ENCODE measurements around the gene SPSB3.
A peak's percentile ranks its signal among the peaks of the same experiment; 100 is the strongest.

SPSB3 gene

DNA sequence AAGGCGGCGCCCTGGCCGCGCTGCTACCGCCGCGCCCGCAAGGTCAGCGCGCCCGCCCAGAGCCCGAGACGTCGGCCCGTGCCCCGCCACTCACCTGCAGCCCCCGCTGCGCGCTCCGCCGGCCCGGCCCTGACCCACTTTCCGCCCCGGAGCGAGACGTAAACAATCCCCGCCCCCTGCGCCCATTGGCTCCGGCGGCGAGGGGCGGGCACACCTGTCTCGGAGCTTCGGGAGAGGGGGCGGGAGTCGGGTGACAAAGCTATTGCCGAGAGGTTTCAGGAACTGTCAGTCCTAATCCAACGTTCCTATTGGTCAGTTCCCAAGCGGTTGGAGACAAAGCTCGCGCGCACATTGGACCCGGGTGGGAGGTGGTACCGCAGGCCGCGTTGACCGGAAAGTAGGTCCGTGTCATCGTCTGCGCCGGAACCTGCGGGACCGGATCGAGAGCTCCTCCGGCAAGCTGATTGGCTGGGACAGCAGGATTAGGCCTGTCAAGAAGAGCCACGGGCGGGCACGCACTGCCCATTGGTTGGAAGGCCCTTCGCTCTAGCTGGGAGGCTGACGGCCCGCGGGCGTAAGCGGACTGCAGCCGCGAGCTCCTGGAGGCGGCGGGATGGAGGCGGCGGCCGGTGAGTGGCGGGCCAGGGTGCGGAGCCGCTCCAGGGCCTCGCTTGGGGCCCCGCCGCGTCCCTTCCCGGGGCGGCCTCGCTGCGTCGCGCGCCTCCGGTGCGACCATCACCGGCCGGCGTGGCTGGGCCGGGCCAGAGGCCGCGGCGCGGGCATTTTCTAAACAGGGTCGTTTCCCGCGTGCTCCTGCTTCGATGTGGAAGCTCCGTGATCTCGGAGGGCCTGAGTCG is at the start of gene SPSB3, which contains the start of gene NUBP2:
TSS of gene SPSB3 (minus strand) at position 164 of the 857 bp plus-strand sequence. CDS start 1,088 bp downstream, outside the sequence.
TSS of gene NUBP2 (plus strand) at position 553 of the 857 bp plus-strand sequence. CDS start at position 614, 61 bp downstream.
- DNase-seq: peak; percentile 100

DNA sequence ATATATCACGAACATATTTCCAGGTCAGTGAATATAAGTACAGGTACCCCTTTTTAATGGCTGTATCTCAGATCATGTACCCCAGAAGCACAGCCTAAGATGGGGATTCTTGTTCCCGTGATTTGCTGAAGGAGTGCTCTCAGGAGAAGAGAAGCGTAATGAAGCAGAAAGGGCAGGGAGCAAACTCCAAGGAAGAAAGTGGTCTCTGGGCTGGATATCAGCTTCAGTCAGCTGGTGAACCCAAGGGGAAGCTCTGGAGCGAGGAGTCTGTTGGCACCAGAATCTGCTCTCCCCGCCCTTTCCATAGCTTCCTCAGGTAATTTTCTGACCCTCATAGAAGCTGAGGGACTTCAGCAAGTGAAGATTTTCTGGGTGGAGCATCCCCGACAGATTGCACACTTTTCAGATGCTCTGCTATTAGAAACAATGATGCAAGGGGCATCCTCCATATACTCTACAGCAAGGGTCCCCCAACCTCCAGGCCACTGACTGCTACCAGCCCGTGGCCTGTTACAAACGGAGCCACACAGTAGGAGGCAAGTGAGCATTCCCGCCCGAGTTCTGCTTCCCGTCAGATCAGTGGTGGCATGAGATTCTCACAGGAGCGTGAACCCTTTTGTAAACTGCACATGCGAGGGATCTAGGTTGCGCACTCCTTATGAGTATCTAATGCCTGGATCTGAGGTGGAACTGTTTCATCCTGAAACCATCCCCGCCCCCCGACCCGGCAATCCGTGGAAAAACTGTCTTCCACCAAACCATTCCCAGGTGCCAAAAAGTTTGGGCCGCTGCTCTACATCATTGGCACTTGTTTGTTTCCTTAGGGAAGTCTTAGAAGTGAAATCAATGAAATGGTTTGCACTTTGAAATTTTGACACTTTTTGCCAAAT is 49.1 kb upstream of the SPSB3 start:
- no peak for DNase-seq

- no peak for DNase-seq
Observed at GRCh38 chr16:1830213-1830612, 47.8 kb upstream of the SPSB3 start.

- no peak for DNase-seq
Observed at GRCh38 chr16:1828645-1829410, 46.5 kb upstream of the SPSB3 start.

DNA sequence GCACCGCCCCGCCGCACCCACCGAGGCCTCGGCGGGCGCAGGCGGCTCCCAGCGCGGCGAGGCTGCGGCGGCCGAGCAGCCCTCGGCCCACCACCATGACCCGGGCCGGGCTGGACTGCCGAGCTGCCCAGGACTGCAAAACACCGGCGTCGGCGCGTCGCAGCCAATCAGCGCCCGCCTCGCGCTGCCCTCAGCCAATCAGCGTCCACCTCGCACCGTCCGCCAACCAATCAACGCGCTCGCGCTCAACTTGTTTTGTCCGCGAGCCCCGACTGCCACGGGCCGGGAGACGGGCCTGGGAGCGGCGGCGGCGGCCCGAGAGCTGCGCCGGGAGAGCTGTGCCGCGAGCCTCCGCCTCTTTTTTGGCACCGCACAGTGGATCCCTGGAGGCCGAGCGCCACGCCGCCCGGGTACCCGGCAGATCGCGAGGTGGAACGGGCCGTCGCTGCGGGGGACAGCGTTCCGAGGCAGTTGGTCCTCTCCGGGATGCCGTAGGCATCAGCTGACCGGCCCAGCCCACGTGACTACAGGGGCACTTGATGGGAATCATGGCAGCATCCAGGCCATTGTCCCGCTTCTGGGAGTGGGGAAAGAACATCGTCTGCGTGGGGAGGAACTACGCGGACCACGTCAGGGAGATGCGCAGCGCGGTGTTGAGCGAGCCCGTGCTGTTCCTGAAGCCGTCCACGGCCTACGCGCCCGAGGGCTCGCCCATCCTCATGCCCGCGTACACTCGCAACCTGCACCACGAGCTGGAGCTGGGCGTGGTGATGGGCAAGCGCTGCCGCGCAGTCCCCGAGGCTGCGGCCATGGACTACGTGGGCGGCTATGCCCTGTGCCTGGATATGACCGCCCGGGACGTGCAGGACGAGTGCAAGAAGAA is 44.6 kb upstream of the SPSB3 start, which contains the start of the genes FAHD1 and HAGH:
TSS of gene FAHD1 (plus strand) at position 516 of the 883 bp plus-strand sequence. CDS start at position 549, 33 bp downstream.
TSS of gene HAGH (minus strand) at position 135 of the 883 bp plus-strand sequence. CDS start at position 97, 38 bp downstream.
- DNase-seq: peak; percentile 86 to 93

GRCh38 chr16:1825864-1826690 is 43.7 kb upstream of the SPSB3 start:
- peak; percentile 66 to 69 for DNase-seq

DNA sequence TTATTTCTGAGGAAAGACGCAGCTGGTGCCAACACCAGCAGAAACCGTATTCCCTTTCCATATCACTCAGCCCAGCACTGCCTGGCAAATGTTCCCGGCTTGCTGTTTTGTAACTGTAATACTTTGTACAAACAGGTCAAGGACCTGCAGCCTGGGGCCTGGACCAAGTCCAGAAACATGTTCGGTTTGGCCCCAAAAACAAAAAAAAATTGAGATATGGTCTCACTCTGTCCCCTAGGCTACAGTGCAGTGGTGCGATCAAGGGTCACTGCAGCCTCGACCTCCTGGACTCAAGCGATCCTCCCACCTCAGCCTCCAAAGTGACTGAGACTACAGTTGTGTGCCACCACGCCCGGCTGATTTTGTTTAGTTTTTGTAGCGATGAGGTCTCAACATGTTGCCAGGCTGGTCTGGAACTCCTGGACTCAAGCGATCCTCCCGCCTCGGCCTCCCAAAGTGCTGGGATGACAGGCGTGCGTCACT is 43.1 kb upstream of the SPSB3 start:
- no peak for DNase-seq

GRCh38 chr16:1823821-1824220 is 41.5 kb upstream of the SPSB3 start:
- peak in 1 of 2 experiments; percentile 55 for DNase-seq

GRCh38 chr16:1822801-1823200 is 40.4 kb upstream of the SPSB3 start:
- DNase-seq: no peak

GRCh38 chr16:1821861-1822611 is 39.7 kb upstream of the SPSB3 start:
- DNase-seq: no peak

- DNase-seq: no peak
Observed at GRCh38 chr16:1820946-1821290, 38.5 kb upstream of the SPSB3 start.

GRCh38 chr16:1820096-1820945 is 38.0 kb upstream of the SPSB3 start:
- DNase-seq: no peak

- DNase-seq: no peak
Observed at GRCh38 chr16:1819611-1820010, 37.2 kb upstream of the SPSB3 start.

- DNase-seq: no peak
Observed at GRCh38 chr16:1818873-1819525, 36.6 kb upstream of the SPSB3 start.

- DNase-seq: no peak
Observed at GRCh38 chr16:1818204-1818872, 36.0 kb upstream of the SPSB3 start.

- DNase-seq: no peak
Observed at GRCh38 chr16:1817716-1818115, 35.3 kb upstream of the SPSB3 start.

GRCh38 chr16:1817276-1817589 is 34.9 kb upstream of the SPSB3 start:
- DNase-seq: no peak
